CD14-positive monocyte (primary cell): ENCODE data around the gene OR2A12. TPM values are rescaled to one million over a fixed set of nuclear protein-coding genes. Genes with fewer than 3 reads are reported as not detected.

ENCODE experiments used
- DNase-seq, 3 donors: peaks; one replicate each; pipeline ENCODE4 v3.0.0-alpha.2; 2011 to 2022
- H2AFZ ChIP-seq: 2 replicates; pipeline ENCODE4 v1.6.0; 2012; ENCODE audit warnings: mild to moderate bottlenecking, low read depth, low read length, inconsistent platforms; ENCODE audit not compliant: insufficient read depth, poor library complexity, severe bottlenecking
- H3K27ac ChIP-seq, 2 donors: 1 replicate in 1 of 2; 2 replicates in 1 of 2; pipeline ENCODE4 v1.5.1; 2012 to 2013; ENCODE audit warnings: low read length in 2 of 2, control low read depth in 1 of 2, inconsistent platforms in 1 of 2, low read depth in 1 of 2, mild to moderate bottlenecking in 1 of 2
- H3K27me3 ChIP-seq, 2 donors: one replicate each; pipeline versions ENCODE4 v1.6.0 to v1.6.1; 2011 to 2013; ENCODE audit warnings: low read length in 2 of 2; ENCODE audit not compliant: control insufficient read depth in 2 of 2, insufficient read depth in 2 of 2
- H3K36me3 ChIP-seq, 2 donors: replicated peaks in 1 of 2; 1 replicate in 1 of 2; 2 replicates in 1 of 2; pipeline versions ENCODE4 v1.5.1 to v1.6.1; 2012 to 2013; ENCODE audit warnings: low read length in 2 of 2, control low read depth in 1 of 2, inconsistent platforms in 1 of 2, mild to moderate bottlenecking in 1 of 2; ENCODE audit not compliant: insufficient read depth in 2 of 2, control insufficient read depth in 1 of 2
- H3K4me1 ChIP-seq, 2 donors: 1 replicate in 1 of 2; 2 replicates in 1 of 2; pipeline versions ENCODE4 v1.5.1 to v1.6.1; 2012 to 2013; ENCODE audit warnings: low read length in 2 of 2, control low read depth in 1 of 2, inconsistent platforms in 1 of 2, mild to moderate bottlenecking in 1 of 2, moderate library complexity in 1 of 2; ENCODE audit not compliant: insufficient read depth in 2 of 2, control insufficient read depth in 1 of 2
- H3K4me2 ChIP-seq: replicated peaks from 2 replicates; pipeline ENCODE3; 2012; ENCODE audit warnings: low read length, moderate library complexity, mild to moderate bottlenecking; ENCODE audit not compliant: poor library complexity, severe bottlenecking; ENCODE audit errors: extremely low read depth
- H3K4me3 ChIP-seq, 3 experiments: fragments of 200-600 bp in 1 of 3; sonication (generic) in 1 of 3; replicated peaks in 1 of 3; 1 replicate in 2 of 3; 2 replicates in 1 of 3; pipeline ENCODE4 v1.5.1; 2011 to 2013; ENCODE audit warnings: low read length in 3 of 3, mild to moderate bottlenecking in 3 of 3, control low read depth in 2 of 3, low read depth in 2 of 3, inconsistent platforms in 1 of 3, moderate library complexity in 1 of 3
- H3K79me2 ChIP-seq: 2 replicates; pipeline ENCODE4 v1.6.0; 2012; ENCODE audit warnings: mild to moderate bottlenecking, control low read depth, inconsistent platforms, low read length, moderate library complexity; ENCODE audit not compliant: insufficient read depth
- H3K9ac ChIP-seq: 2 replicates; pipeline ENCODE4 v1.6.0; 2017; ENCODE audit warnings: low read length, mild to moderate bottlenecking; ENCODE audit not compliant: insufficient read depth, poor library complexity, severe bottlenecking
- H3K9me3 ChIP-seq, 2 donors: replicated peaks in 1 of 2; 1 replicate in 1 of 2; 2 replicates in 1 of 2; pipeline versions ENCODE4 v1.5.1 to v1.6.1; 2012 to 2013; ENCODE audit warnings: low read length in 2 of 2, control low read depth in 1 of 2; ENCODE audit not compliant: control insufficient read depth in 1 of 2, insufficient read depth in 1 of 2
- H4K20me1 ChIP-seq: 2 replicates; pipeline ENCODE4 v1.6.0; 2012; ENCODE audit warnings: mild to moderate bottlenecking, low read length, control low read depth, moderate library complexity; ENCODE audit not compliant: insufficient read depth
- H3K27ac Mint-ChIP-seq, 7 donors: one replicate each; pipeline ENCODE4 v1.8.0; 2020; ENCODE audit warnings: mild to moderate bottlenecking in 7 of 7, mixed read lengths in 7 of 7, moderate library complexity in 6 of 7, inconsistent platforms in 2 of 7
- H3K27me3 Mint-ChIP-seq, 3 donors: one replicate each; pipeline ENCODE4 v1.8.0; 2021 to 2022; ENCODE audit warnings: low read depth in 3 of 3, mild to moderate bottlenecking in 3 of 3, mixed read lengths in 3 of 3, moderate library complexity in 3 of 3, inconsistent platforms in 1 of 3
- H3K36me3 Mint-ChIP-seq, 2 donors: one replicate each; pipeline ENCODE4 v1.8.0; 2020; ENCODE audit warnings: mixed read lengths in 2 of 2, inconsistent platforms in 1 of 2, mild to moderate bottlenecking in 1 of 2
- H3K4me1 Mint-ChIP-seq: one replicate; pipeline ENCODE4 v1.8.0; 2020; ENCODE audit warnings: mild to moderate bottlenecking, mixed read lengths
- H3K4me3 Mint-ChIP-seq, 2 donors: one replicate each; pipeline ENCODE4 v1.8.0; 2020; ENCODE audit warnings: mild to moderate bottlenecking in 2 of 2, mixed read lengths in 2 of 2, moderate library complexity in 1 of 2
- H3K9me3 Mint-ChIP-seq, 7 donors: one replicate each; pipeline ENCODE4 v1.8.0; 2020 to 2022; ENCODE audit warnings: mixed read lengths in 7 of 7, mild to moderate bottlenecking in 6 of 7, moderate library complexity in 6 of 7, inconsistent platforms in 2 of 7
- CTCF ChIP-seq: fragments of 200-600 bp; IDR thresholded peaks from one replicate; pipeline ENCODE4 v1.8.0; 2022; ENCODE audit warnings: antibody characterized with exemption, mild to moderate bottlenecking
- WGBS: methylation state at CpG from one replicate; pipeline ENCODE4 v1.1.5; 2013; ENCODE audit warnings: missing lambda C conversion rate; ENCODE audit not compliant: insufficient coverage; 5-methylcytosine and 5-hydroxymethylcytosine counted together
- intact Hi-C, 2 donors: fragments of 100-400 bp; cut with micrococcal nuclease; formaldehyde crosslinking; loops; one replicate each; pipeline versions ENCODE4 v1.15.0 to v1.15.1; 2023
- polyA plus RNA-seq, 3 donors: library from polyadenylated mRNA; depleted of rRNA in 1 of 3; unstranded in 2 of 3; stranded (reverse) in 1 of 3; fragments of 300-500 nt in 2 of 3; fragments of >200 nt in 1 of 3; fragmentation: Illumina TruSeq in 2 of 3; gene quantifications; 1 replicate in 2 of 3; 2 replicates in 1 of 3; pipeline ENCODE4 v1.2.3, GENCODE V29; 2012 to 2021

Gene OR2A12
- polyA plus RNA-seq, 3 donors: not detected

DNA sequence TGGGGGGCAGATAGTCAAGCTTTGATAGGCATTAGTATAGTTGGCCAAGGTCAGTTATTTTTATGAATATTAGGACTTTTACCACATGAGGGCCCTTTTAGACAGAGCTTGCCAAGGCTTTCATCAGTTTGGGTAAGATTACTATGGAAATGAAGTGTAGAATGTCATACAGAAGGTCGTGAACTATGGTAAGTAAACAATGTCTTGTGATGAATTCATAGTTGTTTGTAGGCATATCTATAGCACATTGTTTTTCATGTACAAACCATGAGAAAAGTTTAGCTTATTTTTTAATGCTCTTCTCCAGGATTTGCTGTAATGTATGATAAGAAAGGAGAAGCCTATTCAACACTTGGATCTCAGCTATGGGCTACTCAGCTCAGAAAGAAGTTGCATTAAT, 27.6 kb downstream of the OR2A12 start:
- intact Hi-C loops: no loop called here
- no peaks in the 10 kb centered on the region for H3K36me3 ChIP-seq
- no peak overlapping the region for H3K27ac Mint-ChIP-seq
- H3K4me3 Mint-ChIP-seq: no peak overlapping the region
- H3K79me2 ChIP-seq: no peaks in the 10 kb centered on the region
- H3K9ac ChIP-seq: no peak overlapping the region
- no peaks in the 10 kb centered on the region for H3K9me3 ChIP-seq
- no CpG with 5 or more reads among the region's 1 CpG for WGBS
- peaks cover 0 to 4% (median 2%) of the 10 kb centered on the region in 3 donors for H3K27me3 Mint-ChIP-seq
- no peaks in the 10 kb centered on the region for H3K27me3 ChIP-seq
- peaks cover 0 to 3% (median 0%) of the 10 kb centered on the region in 7 donors for H3K9me3 Mint-ChIP-seq
- no peak overlapping the region for H3K27ac ChIP-seq
- H3K36me3 Mint-ChIP-seq: no peaks in the 10 kb centered on the region
- no peak for TF ChIP-seq CTCF
- no peaks in the 10 kb centered on the region for H3K4me1 Mint-ChIP-seq
- DNase-seq: no peak
- no peaks in the 10 kb centered on the region for H4K20me1 ChIP-seq
- no peak overlapping the region for H2AFZ ChIP-seq
- H3K4me2 ChIP-seq: no peak overlapping the region
- H3K4me1 ChIP-seq: no peaks in the 10 kb centered on the region
- no peak overlapping the region for H3K4me3 ChIP-seq

DNA sequence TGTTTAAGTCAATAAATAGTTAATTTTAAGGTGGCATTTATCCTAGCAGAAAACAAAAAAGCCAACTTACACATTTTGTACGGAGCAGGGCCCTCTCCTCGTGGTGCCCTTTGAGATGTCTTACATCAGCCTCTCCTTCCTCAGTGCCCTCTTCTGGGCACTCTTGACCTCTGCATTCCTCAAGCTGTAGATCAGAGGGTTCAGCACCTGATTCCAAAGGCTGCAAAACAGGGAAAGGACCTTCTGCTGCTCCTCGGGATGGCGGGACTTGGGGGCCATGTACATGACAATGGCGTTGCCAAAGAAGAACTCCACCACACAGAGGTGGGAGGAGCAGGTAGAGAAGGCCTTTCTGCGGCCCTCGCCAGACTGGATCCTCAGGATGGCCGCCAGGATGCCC, 32.3 kb downstream of the OR2A12 start:
- H3K9me3 ChIP-seq: no peaks in the 10 kb centered on the region
- H3K36me3 ChIP-seq: no peaks in the 10 kb centered on the region
- H3K9ac ChIP-seq: no peak overlapping the region
- no peak overlapping the region for H2AFZ ChIP-seq
- DNase-seq: no peak
- H3K4me1 ChIP-seq: no peaks in the 10 kb centered on the region
- H3K27ac ChIP-seq: no peak overlapping the region
- Mint-ChIP-seq H3K4me1 (no peaks in the 10 kb centered on the region), H3K4me3 (no peak overlapping the region), H3K27ac (peak overlapping the region in 1 of 7 donors; percentile 41), H3K27me3 (peaks cover 0 to 2% (median 0%) of the 10 kb centered on the region in 3 donors), H3K9me3 (peaks cover 0 to 4% (median 0%) of the 10 kb centered on the region in 7 donors), H3K36me3 (no peaks in the 10 kb centered on the region)
- no peaks in the 10 kb centered on the region for H3K27me3 ChIP-seq
- no peaks in the 10 kb centered on the region for H4K20me1 ChIP-seq
- no peaks in the 10 kb centered on the region for H3K79me2 ChIP-seq
- H3K4me3 ChIP-seq: no peak overlapping the region
- intact Hi-C loops: no loop called here
- H3K4me2 ChIP-seq: no peak overlapping the region
- 93% methylated on average over 3 of the region's 8 CpGs for WGBS
- no peak for TF ChIP-seq CTCF
